Parathyroid adenoma (tissue), 2 donors: ENCODE measurements around the gene SLC12A7.
"Not testable (repeated sequence)": the region's sequence is repeated elsewhere in the genome, so short reads cannot be mapped to it uniquely, and the experiment has no call there.

ENCODE experiments used
- H2AFZ ChIP-seq: fragments of 300-600 bp; sonication (generic); one replicate; pipeline ENCODE4 v1.7.0; 2017; ENCODE audit warnings: antibody characterized with exemption, mild to moderate bottlenecking
- H3K27ac ChIP-seq: fragments of 300-600 bp; sonication (generic); one replicate; pipeline ENCODE4 v1.7.0; 2017
- H3K27me3 ChIP-seq: fragments of 300-600 bp; sonication (generic); one replicate; pipeline ENCODE4 v1.7.0; 2017; ENCODE audit warnings: low read length; ENCODE audit not compliant: control insufficient read depth, insufficient read depth
- H3K36me3 ChIP-seq: fragments of 300-600 bp; sonication (generic); one replicate; pipeline ENCODE4 v1.7.0; 2017; ENCODE audit warnings: low read length; ENCODE audit not compliant: control insufficient read depth, insufficient read depth
- H3K4me1 ChIP-seq: fragments of 300-600 bp; sonication (generic); one replicate; pipeline ENCODE4 v1.7.0; 2017; ENCODE audit warnings: control low read depth
- H3K4me2 ChIP-seq: fragments of 300-600 bp; sonication (generic); one replicate; pipeline ENCODE4 v1.7.0; 2017; ENCODE audit warnings: low read length
- H3K4me3 ChIP-seq: fragments of 300-600 bp; sonication (generic); one replicate; pipeline ENCODE4 v1.7.0; 2017; ENCODE audit warnings: low read depth, low read length
- H3K79me2 ChIP-seq: fragments of 300-600 bp; sonication (generic); one replicate; pipeline ENCODE4 v1.7.0; 2017; ENCODE audit warnings: control low read depth
- H3K9ac ChIP-seq: fragments of 300-600 bp; sonication (generic); one replicate; pipeline ENCODE4 v1.7.0; 2017; ENCODE audit warnings: mild to moderate bottlenecking
- H3K9me3 ChIP-seq: fragments of 300-600 bp; sonication (generic); one replicate; pipeline ENCODE4 v1.7.0; 2017; ENCODE audit warnings: low read length; ENCODE audit not compliant: control insufficient read depth
- CTCF ChIP-seq: fragments of 300-600 bp; sonication (generic); IDR thresholded peaks from one replicate; pipeline ENCODE4 v1.7.0; 2017; ENCODE audit warnings: antibody characterized with exemption, mild to moderate bottlenecking
- donor health status: primary hyperparathyroidism.

Gene SLC12A7

GRCh38 chr5:1064383-1065142 is 47.3 kb downstream of the SLC12A7 start:
- no peak overlapping the region for H3K4me2 ChIP-seq
- H3K79me2 ChIP-seq = no peaks in the 10 kb centered on the region
- no peaks in the 10 kb centered on the region for H3K27me3 ChIP-seq
- no peak overlapping the region for H2AFZ ChIP-seq
- no peak overlapping the region for H3K27ac ChIP-seq
- TF ChIP-seq CTCF = no peak
- no peaks in the 10 kb centered on the region for H3K9me3 ChIP-seq
- H3K9ac ChIP-seq = no peak overlapping the region
- H3K4me3 ChIP-seq = no peak overlapping the region
- no peaks in the 10 kb centered on the region for H3K36me3 ChIP-seq
- no peaks in the 10 kb centered on the region for H3K4me1 ChIP-seq

- H3K4me2 ChIP-seq = no peak overlapping the region
- TF ChIP-seq CTCF = no peak
- H3K9ac ChIP-seq = no peak overlapping the region
- no peaks in the 10 kb centered on the region for H3K36me3 ChIP-seq
- no peak overlapping the region for H3K4me3 ChIP-seq
- no peaks in the 10 kb centered on the region for H3K4me1 ChIP-seq
- H2AFZ ChIP-seq = no peak overlapping the region
- no peaks in the 10 kb centered on the region for H3K9me3 ChIP-seq
- no peak overlapping the region for H3K27ac ChIP-seq
- no peaks in the 10 kb centered on the region for H3K27me3 ChIP-seq
- no peaks in the 10 kb centered on the region for H3K79me2 ChIP-seq
These were observed 48.0 kb downstream of the SLC12A7 start for GRCh38 chr5:1063661-1064382.

GRCh38 chr5:1062761-1063568 is 48.9 kb downstream of the SLC12A7 start:
- Histone ChIP-seq H3K27ac (no peak overlapping the region), H3K79me2 (no peaks in the 10 kb centered on the region), H3K4me1 (no peaks in the 10 kb centered on the region), H3K4me3 (no peak overlapping the region), H2AFZ (no peak overlapping the region), H3K27me3 (no peaks in the 10 kb centered on the region), H3K9me3 (no peaks in the 10 kb centered on the region), H3K4me2 (no peak overlapping the region), H3K9ac (no peak overlapping the region), H3K36me3 (no peaks in the 10 kb centered on the region)
- TF ChIP-seq CTCF = no peak

GRCh38 chr5:1061916-1062315 is 49.9 kb downstream of the SLC12A7 start:
- Histone ChIP-seq H3K4me2 (no peak overlapping the region), H3K36me3 (no peaks in the 10 kb centered on the region), H3K4me1 (no peaks in the 10 kb centered on the region), H2AFZ (no peak overlapping the region), H3K4me3 (no peak overlapping the region), H3K79me2 (no peaks in the 10 kb centered on the region), H3K27ac (no peak overlapping the region), H3K27me3 (no peaks in the 10 kb centered on the region), H3K9ac (no peak overlapping the region), H3K9me3 (no peaks in the 10 kb centered on the region)
- no peak for TF ChIP-seq CTCF

- not testable (repeated sequence) for H3K36me3 ChIP-seq
These were observed 50.6 kb downstream of the SLC12A7 start for GRCh38 chr5:1061292-1061691.

More at GRCh38 chr5:1061292-1061691, 50.6 kb downstream of the SLC12A7 start:
- not testable (repeated sequence) for H3K27me3 ChIP-seq, H2AFZ ChIP-seq, H3K9ac ChIP-seq, H3K4me1 ChIP-seq, H3K4me3 ChIP-seq, H3K9me3 ChIP-seq, H3K27ac ChIP-seq, H3K4me2 ChIP-seq, H3K79me2 ChIP-seq
